ENCODE results near the gene THOC2. TPM values are rescaled to one million over a fixed set of nuclear protein-coding genes. Genes with fewer than 3 reads are reported as not detected.
"Not testable (repeated sequence)": the region's sequence is repeated elsewhere in the genome, so short reads cannot be mapped to it uniquely, and the experiment has no call there.

The THOC2 gene
- total RNA-seq, 1 donor from 2014 or later: 80.7 TPM

DNA sequence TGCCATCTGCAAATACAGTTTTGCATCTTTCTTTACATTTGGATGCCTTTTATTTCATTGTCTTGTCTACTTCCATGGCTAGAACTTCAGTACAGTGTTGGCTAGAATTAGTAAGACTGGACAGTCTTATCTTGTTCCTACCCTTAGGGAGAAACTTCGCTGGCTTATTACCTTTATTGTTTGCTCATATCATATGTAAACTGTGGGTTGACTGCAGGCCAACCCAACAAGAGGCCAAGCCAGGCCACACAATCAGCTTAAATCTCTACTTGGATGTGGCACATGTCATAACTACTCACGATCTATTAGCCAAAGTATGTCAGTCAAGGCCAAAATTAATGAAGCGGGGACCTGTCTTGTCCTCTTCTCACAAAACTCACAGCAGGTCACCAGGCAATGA lies 144.1 kb downstream of the THOC2 start:
- DNase-seq (ENCODE audit: low spot score in 2 of 2) (no peak), FAIRE-seq (no peak)

DNA sequence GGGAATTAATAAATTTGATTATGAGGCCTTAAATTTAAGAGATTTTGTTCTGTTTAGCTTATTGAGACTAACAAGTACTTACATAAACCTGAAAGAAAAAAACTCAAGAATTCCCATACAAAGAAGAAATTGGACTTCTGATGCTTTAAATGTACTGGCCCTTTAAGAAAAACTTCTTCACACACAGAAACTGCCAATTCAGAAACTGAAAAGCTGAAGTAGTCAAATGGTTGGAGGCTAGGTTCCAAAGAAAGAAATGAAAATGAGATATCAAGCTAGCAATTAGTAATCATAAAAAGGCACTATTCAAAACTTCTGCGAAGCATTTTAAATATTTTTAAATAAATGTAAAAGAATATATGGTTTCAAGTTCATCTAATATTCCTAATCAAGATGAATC lies 151.3 kb downstream of the THOC2 start:
- DNase-seq (ENCODE audit: low spot score in 2 of 2) (no peak), FAIRE-seq (no peak)

DNA sequence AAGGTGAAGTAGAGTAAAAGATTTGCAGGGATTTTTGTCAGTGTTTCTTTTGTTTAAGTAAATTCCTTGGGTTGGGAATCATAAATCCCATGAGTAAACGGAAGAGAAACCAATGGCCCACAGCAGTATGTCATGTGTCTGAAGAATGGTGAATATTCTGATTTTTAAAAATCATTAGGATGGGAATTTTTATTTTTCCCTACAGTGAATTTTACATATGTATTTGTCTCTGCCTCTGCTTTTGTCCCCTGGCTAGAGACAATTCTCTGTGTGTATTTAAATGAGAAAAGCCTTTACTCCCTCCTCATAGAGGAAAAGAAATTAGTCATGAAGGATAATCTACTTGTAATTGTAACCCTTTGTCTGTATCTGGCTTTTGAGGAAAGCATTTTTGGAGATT lies 152.1 kb downstream of the THOC2 start:
- DNase-seq (ENCODE audit: low spot score in 2 of 2): no peak
- FAIRE-seq: no peak

DNA sequence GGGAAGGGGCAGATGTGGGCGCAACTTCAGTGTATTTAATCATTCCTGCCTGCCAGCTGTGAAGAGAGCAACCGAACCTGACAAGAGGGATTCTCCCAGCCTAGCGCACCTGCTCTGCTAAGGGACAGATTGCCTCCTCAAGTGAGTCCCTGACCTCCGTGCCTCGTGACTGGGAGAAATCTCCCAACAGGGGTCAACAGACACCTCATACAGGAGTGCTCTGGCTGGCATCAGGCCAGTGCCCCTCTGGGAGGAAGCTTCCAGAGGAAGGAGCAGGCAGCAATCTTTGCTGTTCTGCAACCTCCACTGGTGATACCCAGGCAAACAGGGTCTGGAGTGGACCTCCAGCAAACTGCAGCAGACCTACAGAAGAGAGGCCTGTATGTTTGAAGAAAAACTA lies 158.8 kb downstream of the THOC2 start:
- FAIRE-seq; DNase-seq (ENCODE audit: low spot score in 2 of 2): not testable (repeated sequence)

DNA sequence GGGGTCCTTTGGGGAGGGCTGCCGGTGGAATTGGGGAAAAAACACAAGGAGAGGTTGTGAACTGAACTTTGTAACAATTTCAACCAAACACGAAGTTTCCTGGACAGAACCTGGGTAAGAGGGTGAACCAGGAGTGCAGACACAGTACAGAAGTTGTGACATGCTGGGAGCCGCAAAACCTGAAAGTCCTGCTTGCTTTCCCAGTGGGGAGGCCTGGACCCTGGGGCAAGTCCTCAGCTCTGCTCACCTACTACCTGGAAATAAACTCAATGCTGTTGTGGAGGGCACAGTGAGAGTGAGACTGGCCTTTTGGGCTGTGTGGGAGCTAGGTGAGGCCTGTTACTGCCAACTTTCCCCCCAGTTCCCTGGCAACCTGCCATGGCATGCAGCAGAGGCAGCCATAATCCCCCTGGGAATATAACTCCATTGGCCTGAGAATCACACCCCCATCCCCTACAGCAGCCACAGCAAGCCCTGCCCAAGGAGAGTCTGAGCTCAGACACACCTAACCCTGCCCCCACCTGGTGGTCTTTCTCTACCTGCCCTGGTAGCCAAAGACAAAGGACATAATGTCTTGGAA lies 162.8 kb downstream of the THOC2 start:
- FAIRE-seq (no peak), DNase-seq (ENCODE audit: low spot score in 2 of 2) (no peak)

DNA sequence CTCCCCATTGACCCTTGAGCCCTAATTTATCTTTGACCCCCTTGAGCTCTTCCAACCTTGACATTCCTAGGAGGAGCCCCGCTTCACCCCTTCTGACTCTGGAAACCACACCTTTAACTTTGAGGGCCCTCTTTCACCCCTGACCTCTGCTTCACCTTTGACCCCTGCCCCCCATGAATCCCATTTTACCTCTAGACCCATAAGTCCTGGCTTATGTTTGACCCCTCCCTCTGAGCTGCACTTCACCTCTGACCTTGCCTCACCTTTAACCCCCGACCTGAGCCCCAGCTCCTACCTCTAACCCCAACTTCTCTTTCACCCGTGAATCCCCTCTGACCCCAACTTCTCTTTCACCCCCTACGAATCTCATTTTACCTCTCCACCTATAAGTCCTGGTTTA lies 169.7 kb downstream of the THOC2 start:
- no peak for FAIRE-seq
- no peak for DNase-seq (ENCODE audit: low spot score in 2 of 2)

DNA sequence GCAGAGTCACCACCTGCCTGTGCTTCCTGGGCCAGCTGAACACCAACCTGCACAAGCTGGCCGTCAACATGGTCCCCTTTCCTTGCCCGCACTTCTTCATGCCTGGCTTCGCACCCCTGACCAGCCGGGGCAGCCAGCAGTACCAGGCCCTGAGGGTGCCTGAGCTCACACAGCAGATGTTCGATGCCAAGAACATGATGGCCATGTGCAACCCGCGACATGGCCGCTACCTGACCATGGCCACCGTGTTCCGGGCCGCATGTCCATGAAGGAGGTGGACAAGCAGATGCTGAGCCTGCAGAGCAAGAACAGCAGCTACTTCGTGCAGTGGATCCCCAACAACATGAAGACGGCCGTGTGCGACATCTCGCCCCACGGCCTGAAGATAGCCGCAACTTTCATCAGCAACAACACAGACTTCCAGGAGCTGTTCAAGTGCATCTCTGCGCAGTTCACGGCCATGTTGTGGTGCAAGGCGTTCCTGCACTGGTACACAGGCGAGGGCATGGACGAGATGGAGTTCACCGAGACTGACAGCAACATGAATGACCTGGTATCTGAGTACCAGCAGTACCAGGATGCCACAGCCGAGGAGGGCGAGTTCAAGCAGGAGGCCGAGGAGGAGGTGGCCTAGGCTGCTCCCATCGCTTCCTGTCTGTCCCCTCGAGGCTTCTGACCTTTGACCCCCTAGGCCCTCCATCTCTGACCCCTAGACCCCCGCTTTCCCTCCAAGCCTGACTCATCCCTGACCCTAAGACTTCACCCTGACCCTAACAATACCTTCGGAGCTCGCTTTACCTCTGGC lies 170.3 kb downstream of the THOC2 start:
- DNase-seq (ENCODE audit: low spot score in 2 of 2) (no peak), FAIRE-seq (no peak)

DNA sequence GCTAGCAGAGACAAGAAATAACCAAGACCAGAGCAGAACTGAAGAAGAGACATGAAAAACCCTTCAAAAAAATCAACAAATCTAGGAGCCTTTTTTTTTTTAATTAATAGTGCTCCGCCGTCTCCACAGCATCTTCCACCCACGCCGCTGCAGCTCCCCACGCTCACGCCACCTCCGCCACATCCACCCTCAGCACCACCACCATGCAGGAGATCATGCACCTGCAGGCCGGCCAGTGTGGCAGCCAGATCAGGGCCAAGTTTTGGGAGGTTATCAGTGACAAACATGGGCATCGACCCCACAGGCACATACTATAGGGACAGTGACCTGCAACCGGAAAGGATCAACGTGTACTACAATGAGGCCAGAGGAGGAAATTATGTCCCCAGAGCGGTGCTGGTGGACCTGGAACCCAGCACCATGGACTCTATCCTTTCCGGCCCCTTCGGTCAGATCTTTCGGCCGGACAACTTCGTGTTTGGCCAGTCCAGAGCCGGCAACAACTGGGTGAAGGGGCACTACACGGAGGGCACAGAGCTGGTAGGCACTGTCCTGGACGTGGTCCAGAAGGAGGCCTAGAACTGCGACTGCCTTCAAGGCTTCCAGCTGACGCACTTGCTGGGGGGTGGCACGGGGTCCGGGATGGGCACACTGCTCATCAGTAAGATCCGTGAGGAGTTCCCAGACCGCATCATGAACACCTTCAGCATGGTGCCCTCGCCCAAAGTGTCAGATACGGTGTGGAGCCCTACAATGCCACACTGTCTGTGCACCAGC lies 171.2 kb downstream of the THOC2 start:
- DNase-seq (ENCODE audit: low spot score in 2 of 2) (no peak), FAIRE-seq (no peak)

DNA sequence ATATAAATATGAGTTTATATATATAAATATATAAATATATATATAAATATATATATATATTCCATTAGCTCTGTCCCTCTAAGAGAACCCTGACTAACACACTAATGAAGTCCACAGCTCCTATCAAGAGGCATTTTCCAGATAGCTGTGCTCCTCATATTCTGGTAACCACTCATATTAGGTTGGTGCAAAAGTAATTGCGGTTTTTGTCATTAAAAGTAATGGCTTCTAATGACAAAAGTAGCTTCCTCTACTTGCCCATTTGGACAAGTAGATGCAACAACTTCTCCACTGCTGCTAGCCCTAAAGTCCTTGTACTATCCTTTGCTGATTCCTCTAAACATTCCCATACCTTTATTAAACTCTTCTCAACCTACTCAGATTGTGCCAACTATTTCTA lies 182.0 kb downstream of the THOC2 start:
- no peak for FAIRE-seq

More for the DNA sequence above, 182.0 kb downstream of the THOC2 start:
- no peak for DNase-seq (ENCODE audit: low spot score in 2 of 2)

Small RNA genes lying within 50 kb of the gene (small RNA-seq; reads per million reads assigned to genes)
- gene AL030996.1 (not detected), gene RNU7-69P (not detected)

Other genes starting within 250 kb of the THOC2 start
- 77.5 TPM for gene XIAP, start 127.0 kb upstream of the THOC2 start, total RNA-seq
- 117 TPM for gene STAG2, start 228.7 kb upstream of the THOC2 start, total RNA-seq